Measurements from ENCODE around the gene S100A9. TPM values are rescaled to one million over a fixed set of nuclear protein-coding genes. Genes with fewer than 3 reads are reported as not detected.

Gene S100A9
- total RNA-seq, 1 experiment from 2014 or later = not detected

DNA sequence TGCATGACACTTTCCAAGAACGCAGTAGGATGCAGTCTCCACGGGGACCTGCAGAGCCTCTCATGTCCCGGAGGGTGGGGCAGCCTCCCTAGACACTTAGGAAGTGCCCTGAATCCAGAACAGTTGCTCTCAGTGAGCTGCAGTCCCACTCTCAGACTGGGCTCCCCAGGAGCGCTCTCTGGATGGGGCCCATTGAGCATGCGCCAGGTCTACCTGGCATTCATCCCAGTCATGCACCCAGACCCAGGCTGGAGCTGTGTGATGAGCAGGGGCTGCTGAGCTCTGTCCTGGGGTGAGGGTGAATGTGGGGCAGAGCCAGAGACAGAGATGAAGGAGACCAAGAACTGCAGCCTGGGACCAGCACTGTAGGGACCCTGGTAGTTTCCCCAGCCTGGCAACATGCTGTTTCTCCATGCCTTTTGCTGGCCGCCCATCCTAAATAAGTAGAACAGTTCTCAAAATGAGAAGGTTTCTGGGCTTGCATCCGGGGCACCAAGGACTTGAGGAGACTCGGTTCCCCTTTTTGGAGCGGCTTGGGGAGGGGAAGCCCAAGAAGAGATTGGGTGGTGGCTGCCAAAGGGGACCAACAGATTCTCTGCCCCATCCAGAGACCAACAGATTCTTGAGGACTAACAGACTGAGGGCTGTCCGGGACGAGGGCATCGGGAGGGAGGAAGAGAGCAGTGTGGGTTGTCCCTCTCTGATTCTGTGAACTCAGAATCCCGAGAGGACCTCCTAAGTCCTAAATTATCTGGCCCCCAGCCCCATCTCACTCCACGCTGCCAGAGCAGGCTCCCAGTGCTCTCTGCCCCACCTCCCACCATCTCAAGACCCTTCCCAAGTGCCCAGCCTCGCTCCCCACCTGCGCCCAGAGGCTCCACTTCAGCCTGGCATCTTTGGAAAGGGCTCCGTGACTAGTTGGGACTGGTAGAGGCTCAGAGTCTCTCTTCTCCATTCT lies 8.0 kb upstream of the S100A9 start:
- Mint-ChIP-seq H3K27me3 (ENCODE audit: low read depth) (peaks cover 29% of the 10 kb centered on the region), H3K36me3 (ENCODE audit: insufficient read depth in 1 of 3, low read depth in 3 of 3) (no peaks in the 10 kb centered on the region; a peak in 1 of 7 replicates), H3K9me3 (no peaks in the 10 kb centered on the region), H3K4me1 (no peaks in the 10 kb centered on the region), H3K4me3 (no peak overlapping the region), H3K27ac (no peak overlapping the region)
- no peaks in the 10 kb centered on the region for H4K20me1 ChIP-seq (ENCODE audit: control insufficient read depth, insufficient read depth, insufficient read length)
- H2BK20ac ChIP-seq (ENCODE audit: low read depth, low read length, poor library complexity, severe bottlenecking) = no peak overlapping the region
- H3K23ac ChIP-seq (ENCODE audit: insufficient read length, low read depth, low read length) = no peak overlapping the region
- H3K4me2 ChIP-seq (ENCODE audit: insufficient read depth, insufficient read length, low read length) = no peak overlapping the region
- no peak overlapping the region for H2BK5ac ChIP-seq (ENCODE audit: insufficient read length, low read length)
- H2BK15ac ChIP-seq (ENCODE audit: low read depth, low read length) = no peak overlapping the region
- no peak overlapping the region for H3T11ph ChIP-seq (ENCODE audit: low read length)
- WGBS (ENCODE audit: extremely low coverage, insufficient read length, low lambda C conversion rate) = no CpG with 5 or more reads among the region's 17 CpGs
- H3K9ac ChIP-seq (ENCODE audit: extremely low read depth, insufficient read length, low read length) = no peak overlapping the region
- no peaks in the 10 kb centered on the region for H3K27me3 ChIP-seq (ENCODE audit: insufficient read depth, low read length)
- H2BK120ac ChIP-seq (ENCODE audit: low read depth, low read length, poor library complexity, severe bottlenecking) = no peak overlapping the region
- no peaks in the 10 kb centered on the region for H3K23me2 ChIP-seq (ENCODE audit: insufficient read length, low read depth, low read length, poor library complexity, severe bottlenecking)
- H3K18ac ChIP-seq (ENCODE audit: insufficient read length, low read depth, low read length) = no peak overlapping the region
- no peak overlapping the region for H4K91ac ChIP-seq (ENCODE audit: insufficient read length, low read depth, low read length)
- no peak overlapping the region for H2AFZ ChIP-seq (ENCODE audit: low read length)
- H4K5ac ChIP-seq (ENCODE audit: insufficient read length, low read depth, low read length) = no peak overlapping the region
- H3K79me1 ChIP-seq (ENCODE audit: insufficient read depth, low read depth, low read length, poor library complexity, severe bottlenecking) = no peaks in the 10 kb centered on the region
- no peak overlapping the region for H3K56ac ChIP-seq (ENCODE audit: insufficient read length, low read depth, low read length)
- no peaks in the 10 kb centered on the region for H3K9me3 ChIP-seq (ENCODE audit: control insufficient read depth, low read depth, low read length)
- H2AK5ac ChIP-seq (ENCODE audit: insufficient read length, low read length) = no peak overlapping the region
- no peak overlapping the region for H3K4ac ChIP-seq (ENCODE audit: low read depth, low read length)
- H2BK12ac ChIP-seq (ENCODE audit: insufficient read length, low read depth, low read length) = no peak overlapping the region
- TF ChIP-seq, protein P1, sequence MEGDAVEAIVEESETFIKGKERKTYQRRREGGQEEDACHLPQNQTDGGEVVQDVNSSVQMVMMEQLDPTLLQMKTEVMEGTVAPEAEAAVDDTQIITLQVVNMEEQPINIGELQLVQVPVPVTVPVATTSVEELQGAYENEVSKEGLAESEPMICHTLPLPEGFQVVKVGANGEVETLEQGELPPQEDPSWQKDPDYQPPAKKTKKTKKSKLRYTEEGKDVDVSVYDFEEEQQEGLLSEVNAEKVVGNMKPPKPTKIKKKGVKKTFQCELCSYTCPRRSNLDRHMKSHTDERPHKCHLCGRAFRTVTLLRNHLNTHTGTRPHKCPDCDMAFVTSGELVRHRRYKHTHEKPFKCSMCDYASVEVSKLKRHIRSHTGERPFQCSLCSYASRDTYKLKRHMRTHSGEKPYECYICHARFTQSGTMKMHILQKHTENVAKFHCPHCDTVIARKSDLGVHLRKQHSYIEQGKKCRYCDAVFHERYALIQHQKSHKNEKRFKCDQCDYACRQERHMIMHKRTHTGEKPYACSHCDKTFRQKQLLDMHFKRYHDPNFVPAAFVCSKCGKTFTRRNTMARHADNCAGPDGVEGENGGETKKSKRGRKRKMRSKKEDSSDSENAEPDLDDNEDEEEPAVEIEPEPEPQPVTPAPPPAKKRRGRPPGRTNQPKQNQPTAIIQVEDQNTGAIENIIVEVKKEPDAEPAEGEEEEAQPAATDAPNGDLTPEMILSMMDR (conservative IDR thresholded peaks at IDR 0.05) = no peak
- DNase-seq = no peak
- no peak overlapping the region for H4K8ac ChIP-seq (replicated peaks; ENCODE audit: insufficient read length, low read depth, low read length)
- no peaks in the 10 kb centered on the region for H3K79me2 ChIP-seq (ENCODE audit: insufficient read depth, low read length)
- no peak overlapping the region; the same call in 1 of the 2 replicates for H3K14ac ChIP-seq (ENCODE audit: insufficient read depth, low read length)
- no peak overlapping the region for H3K27ac ChIP-seq (ENCODE audit: insufficient read length, low read depth, low read length)
- no peaks in the 10 kb centered on the region for H3K4me1 ChIP-seq (ENCODE audit: insufficient read depth, low read length)

Data from H9 (cell line).